ENCODE measurements around the gene UNC93A.

Gene UNC93A

DNA sequence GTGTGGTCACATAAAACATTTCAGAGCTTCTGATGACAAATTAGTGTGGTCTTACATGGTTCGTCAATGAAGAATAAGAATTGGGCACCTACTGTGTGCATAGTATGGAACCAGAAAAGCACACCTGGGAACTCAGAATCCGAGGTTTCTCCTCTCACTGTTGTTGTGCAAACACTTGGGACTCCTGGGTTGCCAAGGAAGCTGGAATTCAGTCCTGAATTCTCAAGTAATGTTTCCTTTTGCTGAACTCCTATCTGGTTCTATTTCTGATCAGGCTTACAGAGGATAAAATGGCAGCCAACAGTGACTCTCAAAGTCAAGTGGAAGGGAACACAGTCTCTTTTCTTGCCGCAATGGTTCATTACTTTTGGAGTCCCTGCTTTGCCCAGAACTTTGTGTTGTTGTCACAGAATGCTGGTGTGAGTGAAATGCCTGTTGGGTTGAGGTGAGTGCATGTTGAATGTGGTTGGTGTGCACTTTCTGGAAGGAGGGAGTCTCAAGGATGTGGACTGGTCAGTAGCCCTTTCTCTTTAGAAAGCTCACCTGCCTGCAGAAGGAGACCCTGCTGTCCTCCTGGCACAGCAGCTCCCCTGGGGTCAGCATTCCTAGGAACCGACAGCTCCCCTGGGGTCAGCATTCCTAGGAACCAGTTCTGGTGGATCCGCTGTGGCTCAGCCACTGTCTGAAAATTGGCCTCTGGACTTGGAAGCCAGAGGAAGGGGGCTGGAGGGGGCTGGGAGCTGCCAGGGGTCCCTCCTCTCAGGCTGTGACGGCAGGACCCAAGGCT is 1.4 kb downstream of the UNC93A start:
- DNase-seq (ENCODE audit: low spot score) = no peak
- TF ChIP-seq, protein P1, sequence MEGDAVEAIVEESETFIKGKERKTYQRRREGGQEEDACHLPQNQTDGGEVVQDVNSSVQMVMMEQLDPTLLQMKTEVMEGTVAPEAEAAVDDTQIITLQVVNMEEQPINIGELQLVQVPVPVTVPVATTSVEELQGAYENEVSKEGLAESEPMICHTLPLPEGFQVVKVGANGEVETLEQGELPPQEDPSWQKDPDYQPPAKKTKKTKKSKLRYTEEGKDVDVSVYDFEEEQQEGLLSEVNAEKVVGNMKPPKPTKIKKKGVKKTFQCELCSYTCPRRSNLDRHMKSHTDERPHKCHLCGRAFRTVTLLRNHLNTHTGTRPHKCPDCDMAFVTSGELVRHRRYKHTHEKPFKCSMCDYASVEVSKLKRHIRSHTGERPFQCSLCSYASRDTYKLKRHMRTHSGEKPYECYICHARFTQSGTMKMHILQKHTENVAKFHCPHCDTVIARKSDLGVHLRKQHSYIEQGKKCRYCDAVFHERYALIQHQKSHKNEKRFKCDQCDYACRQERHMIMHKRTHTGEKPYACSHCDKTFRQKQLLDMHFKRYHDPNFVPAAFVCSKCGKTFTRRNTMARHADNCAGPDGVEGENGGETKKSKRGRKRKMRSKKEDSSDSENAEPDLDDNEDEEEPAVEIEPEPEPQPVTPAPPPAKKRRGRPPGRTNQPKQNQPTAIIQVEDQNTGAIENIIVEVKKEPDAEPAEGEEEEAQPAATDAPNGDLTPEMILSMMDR (IDR thresholded peaks at IDR 0.05; ENCODE audit: extremely low read depth, missing control alignments) = no peak

DNA sequence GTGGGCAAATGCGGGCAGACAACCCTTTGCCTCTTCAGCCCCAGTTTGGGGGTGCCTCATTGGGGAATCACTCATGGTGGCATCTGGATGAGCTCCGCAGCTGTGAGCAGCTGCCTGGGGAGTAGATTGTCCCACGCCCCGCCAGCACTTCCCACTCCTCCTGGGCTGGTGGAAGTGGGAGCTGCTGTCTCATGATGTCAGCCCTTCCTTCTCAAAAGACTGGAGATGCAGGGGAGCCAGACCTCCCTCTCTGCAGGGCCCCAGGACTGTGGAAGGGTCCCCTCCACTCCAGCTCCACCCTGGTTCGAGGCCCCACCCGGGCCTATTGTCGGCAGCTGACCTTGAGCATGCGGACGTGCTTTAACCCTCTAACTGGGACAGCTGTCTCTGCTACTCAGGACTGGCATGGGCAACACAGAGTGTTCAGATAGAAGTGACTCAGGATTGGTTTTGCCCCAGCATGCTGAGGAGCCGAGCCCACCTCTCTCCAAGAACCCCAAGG is 2.0 kb downstream of the UNC93A start:
- TF ChIP-seq, protein P1 (IDR thresholded peaks at IDR 0.05; ENCODE audit: extremely low read depth, missing control alignments) = no peak
- DNase-seq (ENCODE audit: low spot score) = no peak

DNA sequence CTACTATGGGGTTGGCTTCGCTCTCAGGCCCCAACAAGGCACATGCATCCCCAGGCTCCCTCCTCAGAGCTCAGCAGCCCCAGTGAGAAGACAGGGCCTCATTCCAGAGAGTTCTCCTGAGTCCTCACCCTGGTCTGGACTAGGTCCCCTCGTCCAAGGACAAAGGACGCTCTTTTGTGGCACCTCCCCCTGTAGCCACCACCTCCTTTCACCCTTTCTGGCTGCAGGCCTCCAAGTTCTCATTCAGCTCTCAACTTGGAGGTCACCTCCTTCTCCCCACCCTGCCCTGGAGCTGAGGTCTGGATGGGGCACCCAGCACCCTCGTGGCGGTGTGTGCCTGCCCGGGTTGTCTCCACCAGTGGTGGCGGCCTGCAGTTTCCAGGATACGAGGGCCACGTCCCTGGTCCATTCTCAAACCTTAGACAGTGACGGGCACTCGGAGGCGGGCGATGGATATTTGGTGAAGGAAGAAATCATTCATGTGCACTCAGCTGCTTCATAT is 2.5 kb downstream of the UNC93A start:
- TF ChIP-seq, protein P1 (IDR thresholded peaks at IDR 0.05; ENCODE audit: extremely low read depth, missing control alignments) = no peak
- DNase-seq (ENCODE audit: low spot score) = no peak

DNA sequence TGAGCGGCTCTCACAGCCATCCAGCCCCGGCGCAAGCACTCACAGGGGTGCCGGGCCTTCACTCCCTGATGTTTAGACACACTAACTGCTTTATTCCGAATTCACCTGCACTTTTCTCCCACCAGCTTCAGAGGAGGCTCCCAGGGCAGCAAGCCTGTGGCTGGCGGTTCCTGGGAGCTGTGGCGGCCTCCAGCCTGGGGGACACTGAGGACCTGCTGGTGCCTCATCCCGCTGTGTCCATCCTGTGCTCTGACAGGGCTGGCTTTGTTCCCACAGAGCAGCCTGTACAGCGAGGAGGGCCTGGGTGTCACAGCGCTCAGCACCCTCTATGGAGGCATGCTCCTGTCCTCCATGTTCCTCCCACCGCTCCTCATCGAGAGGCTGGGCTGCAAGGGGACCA is 3.1 kb downstream of the UNC93A start:
- TF ChIP-seq, protein P1 (IDR thresholded peaks at IDR 0.05; ENCODE audit: extremely low read depth, missing control alignments) = no peak
- DNase-seq (ENCODE audit: low spot score) = no peak

DNA sequence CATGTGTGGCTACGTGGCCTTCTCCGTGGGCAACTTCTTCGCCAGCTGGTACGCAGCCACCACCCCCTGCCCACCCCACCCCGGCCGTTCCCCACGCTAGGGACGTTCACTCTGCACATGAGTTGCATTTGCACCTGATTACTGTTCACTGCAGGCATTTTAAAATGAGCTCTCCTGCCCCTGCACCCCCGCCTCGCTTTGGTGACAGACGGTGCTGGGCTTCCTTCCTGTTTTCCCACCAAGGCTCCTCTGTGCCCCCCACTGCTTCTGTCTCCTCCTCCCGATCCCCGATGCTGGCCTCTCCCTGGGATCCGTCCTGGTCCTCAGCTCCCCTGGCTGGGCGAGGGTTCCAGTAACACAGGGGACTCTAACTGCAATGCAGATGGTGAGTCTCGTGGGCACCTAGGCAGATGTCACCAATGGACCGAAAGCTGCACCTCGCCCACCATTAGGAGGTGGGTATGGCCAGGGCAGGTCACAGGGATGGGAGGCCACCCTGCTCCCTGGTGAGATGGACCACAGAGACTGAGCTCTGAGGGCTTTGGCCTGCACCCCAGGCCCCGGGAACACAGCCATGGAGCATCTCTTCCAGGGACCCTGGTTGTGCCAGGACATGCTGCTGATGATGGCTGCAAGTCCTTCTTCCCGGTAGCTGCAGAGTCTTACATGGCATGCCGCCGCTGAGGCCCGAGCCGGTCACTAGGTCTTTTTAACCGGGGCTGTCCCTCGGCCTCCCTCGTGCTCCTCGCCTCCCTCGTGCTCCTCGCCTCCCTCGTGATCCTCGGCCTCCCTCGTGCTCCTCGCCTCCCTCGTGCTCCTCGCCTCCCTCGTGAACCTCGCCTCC is 3.8 kb downstream of the UNC93A start:
- TF ChIP-seq, protein P1 (IDR thresholded peaks at IDR 0.05; ENCODE audit: extremely low read depth, missing control alignments) = no peak
- DNase-seq (ENCODE audit: low spot score) = no peak

DNA sequence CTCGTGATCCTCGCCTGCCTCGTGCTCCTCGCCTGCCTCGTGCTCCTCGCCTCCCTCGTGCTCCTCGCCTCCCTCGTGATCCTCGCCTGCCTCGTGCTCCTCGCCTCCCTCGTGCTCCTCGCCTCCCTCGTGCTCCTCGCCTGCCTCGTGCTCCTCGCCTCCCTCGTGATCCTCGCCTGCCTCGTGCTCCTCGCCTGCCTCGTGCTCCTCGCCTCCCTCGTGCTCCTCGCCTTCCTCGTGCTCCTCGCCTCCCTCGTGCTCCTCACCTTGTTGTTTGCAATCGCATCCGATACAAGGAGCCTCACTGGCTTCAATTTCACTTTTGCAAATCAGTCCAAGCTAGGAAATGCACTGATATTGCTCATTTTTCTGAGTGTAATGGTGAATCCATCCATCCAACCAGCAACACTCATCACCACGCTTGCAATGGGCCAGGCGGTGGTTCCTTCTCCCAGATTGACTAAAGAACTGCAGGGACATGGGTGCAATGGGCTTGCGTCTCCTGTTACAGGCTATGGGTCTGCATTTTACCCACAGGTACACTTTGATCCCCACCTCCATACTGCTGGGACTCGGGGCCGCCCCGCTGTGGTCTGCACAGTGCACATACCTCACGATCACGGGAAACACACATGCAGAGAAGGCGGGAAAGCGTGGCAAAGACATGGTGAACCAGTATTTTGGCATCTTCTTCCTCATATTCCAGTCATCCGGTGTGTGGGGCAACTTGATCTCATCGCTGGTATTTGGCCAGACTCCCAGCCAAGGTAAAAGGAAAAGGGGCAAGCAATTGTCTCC is 4.6 kb downstream of the UNC93A start:
- no peak for DNase-seq (ENCODE audit: low spot score)
- TF ChIP-seq, protein P1 (IDR thresholded peaks at IDR 0.05; ENCODE audit: extremely low read depth, missing control alignments) = no peak
